Uterus (tissue), 2 donors: ENCODE data around the gene SMIM33.

Source experiments
- POLR2A ChIP-seq, 2 donors: fragments of 450-650 bp; IDR thresholded peaks; one replicate each; pipeline ENCODE4 v1.6.1; 2016; ENCODE audit warnings: antibody characterized with exemption in 2 of 2, mild to moderate bottlenecking in 1 of 2, moderate library complexity in 1 of 2
- TF ChIP-seq, protein P1 (sequence below), 4 experiments: fragments of 200-600 bp in 2 of 4; fragments of 450-650 bp in 2 of 4; sonication (generic) in 2 of 4; IDR thresholded peaks; one replicate each; pipeline ENCODE4 v1.5.1; 2016 to 2019; ENCODE audit warnings: antibody characterized with exemption in 4 of 4, mild to moderate bottlenecking in 2 of 4, moderate library complexity in 1 of 4

GRCh38 chr5:139468421-139468931, 2.3 kb upstream of the SMIM33 start:
- TF ChIP-seq, protein P1, sequence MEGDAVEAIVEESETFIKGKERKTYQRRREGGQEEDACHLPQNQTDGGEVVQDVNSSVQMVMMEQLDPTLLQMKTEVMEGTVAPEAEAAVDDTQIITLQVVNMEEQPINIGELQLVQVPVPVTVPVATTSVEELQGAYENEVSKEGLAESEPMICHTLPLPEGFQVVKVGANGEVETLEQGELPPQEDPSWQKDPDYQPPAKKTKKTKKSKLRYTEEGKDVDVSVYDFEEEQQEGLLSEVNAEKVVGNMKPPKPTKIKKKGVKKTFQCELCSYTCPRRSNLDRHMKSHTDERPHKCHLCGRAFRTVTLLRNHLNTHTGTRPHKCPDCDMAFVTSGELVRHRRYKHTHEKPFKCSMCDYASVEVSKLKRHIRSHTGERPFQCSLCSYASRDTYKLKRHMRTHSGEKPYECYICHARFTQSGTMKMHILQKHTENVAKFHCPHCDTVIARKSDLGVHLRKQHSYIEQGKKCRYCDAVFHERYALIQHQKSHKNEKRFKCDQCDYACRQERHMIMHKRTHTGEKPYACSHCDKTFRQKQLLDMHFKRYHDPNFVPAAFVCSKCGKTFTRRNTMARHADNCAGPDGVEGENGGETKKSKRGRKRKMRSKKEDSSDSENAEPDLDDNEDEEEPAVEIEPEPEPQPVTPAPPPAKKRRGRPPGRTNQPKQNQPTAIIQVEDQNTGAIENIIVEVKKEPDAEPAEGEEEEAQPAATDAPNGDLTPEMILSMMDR (IDR thresholded peaks at IDR 0.05): no peak
- no peak for TF ChIP-seq POLR2A (IDR thresholded peaks at IDR 0.05)
